Measurements from ENCODE around the gene HCFC1.

DNA sequence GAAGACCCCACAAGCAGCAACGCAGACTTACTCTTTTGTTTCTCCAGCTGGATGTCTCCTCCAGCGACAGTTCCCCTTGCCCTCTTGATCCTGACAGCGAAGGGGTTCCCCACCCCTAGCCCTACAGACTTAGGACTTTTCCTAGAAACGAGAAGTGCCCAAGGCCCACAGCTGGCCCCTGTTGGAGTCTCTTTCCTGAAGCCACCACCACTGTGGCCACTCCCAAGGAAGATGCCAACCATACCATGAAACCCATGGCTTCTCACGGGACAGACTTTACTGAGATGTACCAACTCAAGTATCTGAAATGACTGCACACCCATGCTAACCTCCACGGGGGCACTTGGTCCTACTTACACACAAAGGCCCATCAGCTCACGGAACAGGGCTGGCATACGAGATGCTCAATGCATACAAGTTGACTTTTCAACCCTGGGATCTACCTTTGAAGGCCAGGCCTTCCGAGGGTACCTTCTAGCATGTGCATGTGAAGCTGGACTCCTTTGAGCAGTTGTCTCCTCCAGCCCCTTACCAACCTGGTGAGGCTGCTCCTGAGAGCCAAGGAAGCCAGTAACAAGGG is 49.0 kb upstream of the HCFC1 start:
- TF ChIP-seq, protein P1, sequence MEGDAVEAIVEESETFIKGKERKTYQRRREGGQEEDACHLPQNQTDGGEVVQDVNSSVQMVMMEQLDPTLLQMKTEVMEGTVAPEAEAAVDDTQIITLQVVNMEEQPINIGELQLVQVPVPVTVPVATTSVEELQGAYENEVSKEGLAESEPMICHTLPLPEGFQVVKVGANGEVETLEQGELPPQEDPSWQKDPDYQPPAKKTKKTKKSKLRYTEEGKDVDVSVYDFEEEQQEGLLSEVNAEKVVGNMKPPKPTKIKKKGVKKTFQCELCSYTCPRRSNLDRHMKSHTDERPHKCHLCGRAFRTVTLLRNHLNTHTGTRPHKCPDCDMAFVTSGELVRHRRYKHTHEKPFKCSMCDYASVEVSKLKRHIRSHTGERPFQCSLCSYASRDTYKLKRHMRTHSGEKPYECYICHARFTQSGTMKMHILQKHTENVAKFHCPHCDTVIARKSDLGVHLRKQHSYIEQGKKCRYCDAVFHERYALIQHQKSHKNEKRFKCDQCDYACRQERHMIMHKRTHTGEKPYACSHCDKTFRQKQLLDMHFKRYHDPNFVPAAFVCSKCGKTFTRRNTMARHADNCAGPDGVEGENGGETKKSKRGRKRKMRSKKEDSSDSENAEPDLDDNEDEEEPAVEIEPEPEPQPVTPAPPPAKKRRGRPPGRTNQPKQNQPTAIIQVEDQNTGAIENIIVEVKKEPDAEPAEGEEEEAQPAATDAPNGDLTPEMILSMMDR (IDR thresholded peaks at IDR 0.05; ENCODE audit: poor library complexity): no peak
- no peak for TF ChIP-seq EZH2phosphoT487 (IDR thresholded peaks at IDR 0.05; ENCODE audit: low read depth, severe bottlenecking, unreplicated experiment)

All from hepatocyte (in vitro differentiated cells).